ENCODE measurements around the gene PPP1R15B. TPM values are rescaled to one million over a fixed set of nuclear protein-coding genes. Genes with fewer than 3 reads are reported as not detected.

The PPP1R15B gene
- total and polyA plus RNA-seq, 2 of the 4 experiments (the other 2 are of a cell fraction), result 14.9 to 15.0 TPM

- Histone ChIP-seq H3K36me3 (ENCODE audit: control insufficient read depth, insufficient read depth, low read length) (peaks cover 18% of the 10 kb centered on the region), H3K9me3 (ENCODE audit: control insufficient read depth, insufficient read depth, low read length) (no peaks in the 10 kb centered on the region), H2BK120ac (ENCODE audit: low read depth, low read length) (no peak overlapping the region), H3K4ac (ENCODE audit: low read depth, low read length) (no peak overlapping the region), H3K18ac (ENCODE audit: low read depth, low read length) (no peak overlapping the region), H2BK5ac (ENCODE audit: low read depth, low read length, poor library complexity, severe bottlenecking) (no peak overlapping the region), H3K23ac (ENCODE audit: low read depth, low read length) (no peak overlapping the region), H2BK15ac (ENCODE audit: low read depth, low read length) (no peak overlapping the region), H3K14ac (replicated peaks; ENCODE audit: low read depth, low read length) (no peak overlapping the region), H3K9me1 (ENCODE audit: insufficient read depth, low read length) (no peaks in the 10 kb centered on the region), H3K27me3 (ENCODE audit: control insufficient read depth, insufficient read depth, low read length) (no peaks in the 10 kb centered on the region), H3K9ac (ENCODE audit: low read depth, low read length) (no peak overlapping the region), H3K4me2 (ENCODE audit: low read depth, low read length) (no peak overlapping the region), H2BK20ac (ENCODE audit: low read depth, low read length) (no peak overlapping the region), H3K56ac (ENCODE audit: extremely low read depth, insufficient read depth, low read length) (no peak overlapping the region), H4K91ac (ENCODE audit: insufficient read depth, low read depth, low read length) (no peak overlapping the region), H4K20me1 (ENCODE audit: insufficient read depth, low read length) (no peaks in the 10 kb centered on the region), H2AK9ac (replicated peaks; ENCODE audit: low read depth, low read length, poor library complexity) (no peak overlapping the region), H3K79me1 (ENCODE audit: low read depth in 1 of 2, low read length in 2 of 2) (no peaks in the 10 kb centered on the region), H2AK5ac (ENCODE audit: low read depth, low read length) (no peak overlapping the region), H3K4me3 (ENCODE audit: insufficient read depth, low read depth, low read length) (no peak overlapping the region), H3K4me1 (ENCODE audit: control insufficient read depth, insufficient read depth, low read length) (no peaks in the 10 kb centered on the region), H4K8ac (ENCODE audit: low read depth in 2 of 2, low read length in 2 of 2) (no peak overlapping the region), H4K5ac (ENCODE audit: low read depth, low read length) (no peak overlapping the region), H3K27ac (ENCODE audit: insufficient read depth, low read length) (no peak overlapping the region), H2AFZ (replicated peaks; ENCODE audit: low read length, poor library complexity) (no peak overlapping the region)
- intact Hi-C loops (cut with micrococcal nuclease), result loop anchor here (2.0 kb wide), 1 partner anchor 21 kb away; no protein-coding TSS in a partner anchor
- no peak for DNase-seq
- ChIA-PET POLR2A (ENCODE audit: unreplicated experiment) (no interaction called here), CTCF (no interaction called here)
- no peak for TF ChIP-seq MAFK (IDR thresholded peaks at IDR 0.05; ENCODE audit: low read depth, low read length)
- TF ChIP-seq CEBPB (IDR thresholded peaks at IDR 0.05; ENCODE audit: low read depth, low read length), result no peak
- TF ChIP-seq FOS (IDR thresholded peaks at IDR 0.05; ENCODE audit: low read depth, low read length), result no peak
- no peak for TF ChIP-seq NFE2L2 (IDR thresholded peaks at IDR 0.05; ENCODE audit: low read depth, low read length)
- TF ChIP-seq RFX5 (IDR thresholded peaks at IDR 0.05; ENCODE audit: low read depth, low read length), result no peak
- TF ChIP-seq MAZ (IDR thresholded peaks at IDR 0.05; ENCODE audit: borderline replicate concordance, low read depth, low read length), result no peak
- no peak for TF ChIP-seq SMC3 (IDR thresholded peaks at IDR 0.05; ENCODE audit: low read depth, low read length)
- no peak for TF ChIP-seq RCOR1 (IDR thresholded peaks at IDR 0.05; ENCODE audit: insufficient replicate concordance, low read length)
- in situ Hi-C loops (cut with MboI; ENCODE audit: low sequenced_read_pairs), result no loop called here
- no TSS peak for BruUV-seq (replicated peaks)
- WGBS, 2 experiments (ENCODE audit: extremely low coverage in 2 of 2, insufficient read length in 1 of 2), result 71% methylated on average over 1 of the region's 9 CpGs; no CpG with 5 or more reads in 1 of the 2 experiments
- no peak for ATAC-seq (ENCODE audit: low read depth)
- dilution Hi-C loops (cut with HindIII; ENCODE audit: low sequenced_read_pairs, unreplicated experiment), result no loop called here
Measured at GRCh38 chr1:204455831-204456145, 44.2 kb upstream of the PPP1R15B start.
